Measurements from ENCODE around the gene HOGA1.

HOGA1 gene

GRCh38 chr10:97651773-97652172 lies 67.6 kb downstream of the HOGA1 start:
- no peak for DNase-seq

- DNase-seq = no peak
Observed at GRCh38 chr10:97656777-97657176, 72.6 kb downstream of the HOGA1 start.

DNA sequence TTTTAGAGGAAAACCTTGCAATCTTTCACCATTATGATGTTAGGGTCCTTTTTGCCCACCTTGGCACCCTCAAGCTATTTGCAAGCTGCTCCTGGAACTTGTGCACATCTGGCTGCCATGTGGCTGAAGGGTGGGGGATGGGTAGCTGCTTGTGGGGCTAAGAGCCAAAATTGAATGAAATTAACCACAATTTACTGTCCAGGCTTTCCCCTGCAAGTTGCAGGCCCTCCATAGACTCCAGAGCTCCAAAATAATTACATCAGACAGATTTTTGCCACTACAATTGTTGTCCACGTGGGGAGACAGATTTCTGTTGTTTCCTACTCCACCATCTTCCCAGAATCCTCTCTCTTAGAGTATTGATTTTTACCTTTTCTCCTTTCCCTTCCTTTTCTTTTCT lies 75.4 kb downstream of the HOGA1 start:
- DNase-seq = no peak
